Pancreas (tissue), 10 donors: ENCODE data around the gene TRPM7. TPM values are rescaled to one million over a fixed set of nuclear protein-coding genes. Genes with fewer than 3 reads are reported as not detected.

ENCODE experiments used
- ATAC-seq, 4 donors: fragments of 200-7000 bp; cut with Tn5 transposase; one replicate each; pipeline versions ENCODE4 v1.8.0 to v1.9.1; 2020; ENCODE audit warnings: mild to moderate bottlenecking in 4 of 4, moderate library complexity in 4 of 4
- DNase-seq, 6 donors: peaks; one replicate each; pipeline ENCODE4 v3.0.0-alpha.2; 2020
- FAIRE-seq: peaks from 2 replicates; lab custom pipeline; 2012; peaks lifted over from hg19 to GRCh38; lab: Jason Lieb, UNC
- H3K27ac ChIP-seq, 4 donors: fragments of 200-600 bp; sonication (generic); 1 replicate in 3 of 4; 2 replicates in 1 of 4; pipeline versions ENCODE4 v1.5.0 to v1.8.0; 2020
- H3K27me3 ChIP-seq, 4 donors: fragments of 200-600 bp; one replicate each; pipeline ENCODE4 v1.8.0; 2021
- H3K36me3 ChIP-seq, 3 donors: fragments of 200-600 bp; sonication (generic) in 1 of 3; one replicate each; pipeline versions ENCODE4 v1.5.0 to v1.8.0; 2020 to 2021
- H3K4me1 ChIP-seq, 3 donors: fragments of 200-600 bp; one replicate each; pipeline ENCODE4 v1.8.0; 2021
- H3K4me3 ChIP-seq, 4 donors: fragments of 200-600 bp; sonication (generic) in 2 of 4; one replicate each; pipeline versions ENCODE4 v1.5.0 to v1.8.0; 2020 to 2021
- H3K9me3 ChIP-seq, 4 donors: fragments of 200-600 bp; one replicate each; pipeline ENCODE4 v1.8.0; 2021
- WGBS, 2 donors: extraction: QIAGEN DNeasy Blood & Tissue Kit; methylation state at CpG; one replicate each; pipeline ENCODE4 v1.1.7; 2013; 5-methylcytosine and 5-hydroxymethylcytosine counted together
- intact Hi-C, 3 donors: fragments of 100-400 bp; cut with DNase I; formaldehyde crosslinking; loops; one replicate each; pipeline versions ENCODE4 v1.11.1 to v1.14.2; 2022
- polyA plus RNA-seq, 2 donors: library from polyadenylated mRNA; stranded (reverse); fragments of 200-250 nt; gene quantifications; one replicate each; pipeline ENCODE4 v1.2.3, GENCODE V29; 2013
- total RNA-seq, 6 donors: library from RNA; stranded (reverse); fragmentation: NEBNext Ultra II Directional in 4 of 6; extraction: Animal tissue kit (Norgen Biotek cat#: 25700) in 4 of 6; gene quantifications; one replicate each; pipeline versions ENCODE4 v1.2.1 to v1.2.4, GENCODE V29; 2021 to 2023
- TF ChIP-seq, protein P1 (sequence below), 4 donors: fragments of 200-600 bp; sonication (generic) in 3 of 4; IDR thresholded peaks; one replicate each; pipeline versions ENCODE4 v1.5.0 to v1.8.0; 2021; ENCODE audit warnings: antibody characterized with exemption in 4 of 4
- donor health status: healthy with polysubstance abuse.
- donor health status: DM: no; HTN: no; CAD: no; lungs with moderate emphysema.
- donor health status: DM: no; HTN: no; CAD: no.
- donor health status: control.
- donor health status: control.
- donor health status: Bipolar disorder and iron deficiency.
- donor health status: DM: yes; HTN: yes; CAD: no.
- donor health status: DM: no; HTN: no; CAD: no.
- donor health status: DM: no; HTN: no; CAD: no.
- donor health status: DM: yes; HTN: yes; CAD: no.

TRPM7 gene
- total and polyA plus RNA-seq, 8 donors, result 4.6 to 20.7 (median 13.9) TPM

DNA sequence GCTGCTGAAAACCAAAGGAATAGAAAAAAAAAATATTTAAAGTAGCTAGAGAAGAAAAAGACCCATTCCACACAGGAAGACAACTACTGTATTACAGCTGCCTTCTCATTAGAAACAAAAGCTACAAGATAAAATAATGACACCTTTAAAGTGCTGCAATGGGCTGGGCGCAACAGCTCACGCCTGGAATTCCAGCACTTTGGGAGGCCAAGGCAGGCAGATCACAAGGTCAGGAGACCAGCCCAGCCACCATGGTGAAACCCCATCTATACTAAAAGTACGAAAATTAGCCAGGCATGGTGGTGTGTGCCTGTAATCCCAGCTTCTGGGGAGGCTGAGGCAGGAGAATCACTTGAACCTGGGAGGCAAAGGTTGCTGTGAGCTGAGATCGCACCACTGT lies 31.0 kb downstream of the TRPM7 start:
- no peaks in the 10 kb centered on the region for H3K9me3 ChIP-seq
- DNase-seq, result no peak
- TF ChIP-seq, protein P1, sequence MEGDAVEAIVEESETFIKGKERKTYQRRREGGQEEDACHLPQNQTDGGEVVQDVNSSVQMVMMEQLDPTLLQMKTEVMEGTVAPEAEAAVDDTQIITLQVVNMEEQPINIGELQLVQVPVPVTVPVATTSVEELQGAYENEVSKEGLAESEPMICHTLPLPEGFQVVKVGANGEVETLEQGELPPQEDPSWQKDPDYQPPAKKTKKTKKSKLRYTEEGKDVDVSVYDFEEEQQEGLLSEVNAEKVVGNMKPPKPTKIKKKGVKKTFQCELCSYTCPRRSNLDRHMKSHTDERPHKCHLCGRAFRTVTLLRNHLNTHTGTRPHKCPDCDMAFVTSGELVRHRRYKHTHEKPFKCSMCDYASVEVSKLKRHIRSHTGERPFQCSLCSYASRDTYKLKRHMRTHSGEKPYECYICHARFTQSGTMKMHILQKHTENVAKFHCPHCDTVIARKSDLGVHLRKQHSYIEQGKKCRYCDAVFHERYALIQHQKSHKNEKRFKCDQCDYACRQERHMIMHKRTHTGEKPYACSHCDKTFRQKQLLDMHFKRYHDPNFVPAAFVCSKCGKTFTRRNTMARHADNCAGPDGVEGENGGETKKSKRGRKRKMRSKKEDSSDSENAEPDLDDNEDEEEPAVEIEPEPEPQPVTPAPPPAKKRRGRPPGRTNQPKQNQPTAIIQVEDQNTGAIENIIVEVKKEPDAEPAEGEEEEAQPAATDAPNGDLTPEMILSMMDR (IDR thresholded peaks at IDR 0.05), result no peak
- ATAC-seq, result no peak
- no peak overlapping the region for H3K27ac ChIP-seq
- FAIRE-seq, result no peak
- intact Hi-C loops, result no loop called here
- no peaks in the 10 kb centered on the region for H3K27me3 ChIP-seq
- no peaks in the 10 kb centered on the region for H3K4me1 ChIP-seq
- 95 to 97% methylated on average over 4 of the region's 4 CpGs for WGBS, 2 donors
- H3K36me3 ChIP-seq, result peaks cover 0 to 22% (median 0%) of the 10 kb centered on the region in 3 donors
- no peak overlapping the region for H3K4me3 ChIP-seq

DNA sequence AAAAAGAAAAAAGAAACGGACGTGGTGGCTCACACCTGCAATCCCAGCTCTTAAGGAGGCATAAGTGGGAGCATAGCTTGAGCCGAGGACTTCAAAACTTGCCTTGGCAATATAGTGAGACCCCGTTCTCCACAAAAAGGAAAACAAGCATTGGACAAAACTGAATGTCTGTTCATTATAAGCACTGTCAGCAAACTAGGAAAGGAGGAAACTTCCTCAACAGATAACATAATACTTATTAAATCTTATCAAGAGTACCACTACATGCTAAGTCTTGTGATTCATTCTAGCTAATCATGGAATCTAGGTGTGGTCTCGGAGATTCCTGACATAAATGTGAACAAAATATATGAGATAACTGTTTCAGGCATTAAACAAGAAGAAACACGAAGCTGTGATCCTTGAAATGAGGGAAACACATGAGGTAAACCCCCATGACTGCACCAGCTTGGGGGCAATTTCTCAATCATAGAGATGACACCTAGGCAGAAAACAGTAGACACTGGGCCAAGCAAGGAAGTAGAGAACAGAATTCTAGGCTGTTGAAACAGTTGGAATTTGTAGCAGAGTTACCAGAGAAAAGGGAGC lies 33.3 kb downstream of the TRPM7 start:
- Histone ChIP-seq H3K4me1 (no peaks in the 10 kb centered on the region), H3K27me3 (no peaks in the 10 kb centered on the region), H3K36me3 (peaks cover 0 to 22% (median 0%) of the 10 kb centered on the region in 3 donors), H3K4me3 (no peak overlapping the region), H3K9me3 (no peaks in the 10 kb centered on the region), H3K27ac (no peak overlapping the region)
- ATAC-seq (no peak), FAIRE-seq (no peak), DNase-seq (no peak)
- 89 to 93% methylated on average over 6 of the region's 6 CpGs for WGBS, 2 donors
- intact Hi-C loops, result no loop called here
- TF ChIP-seq, protein P1 (IDR thresholded peaks at IDR 0.05), result no peak

DNA sequence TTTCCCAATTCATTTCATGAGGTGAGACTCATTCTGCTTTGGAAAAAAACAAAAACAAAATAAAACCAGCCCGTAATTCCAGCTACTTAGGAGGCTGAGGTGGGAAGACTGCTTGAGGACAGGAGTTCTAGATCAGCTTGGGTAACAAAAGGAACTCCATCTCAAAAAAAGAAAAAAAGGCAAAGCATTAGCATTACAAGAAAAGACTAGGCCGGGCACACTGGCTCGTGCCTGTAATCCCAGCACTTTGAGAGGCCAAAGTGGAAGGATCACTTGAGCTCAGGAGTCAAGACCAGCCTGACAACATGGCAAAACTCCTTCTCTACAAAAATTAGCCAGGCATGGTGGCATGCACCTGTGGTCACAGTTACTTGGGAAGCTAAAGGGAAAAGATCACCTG lies 33.9 kb downstream of the TRPM7 start:
- 79 to 97% methylated on average over 3 of the region's 3 CpGs for WGBS, 2 donors
- no peaks in the 10 kb centered on the region for H3K27me3 ChIP-seq
- no peak for ATAC-seq
- no peak for FAIRE-seq
- H3K27ac ChIP-seq, result no peak overlapping the region
- no peaks in the 10 kb centered on the region for H3K4me1 ChIP-seq
- no peaks in the 10 kb centered on the region for H3K9me3 ChIP-seq
- DNase-seq, result no peak
- H3K4me3 ChIP-seq, result no peak overlapping the region
- H3K36me3 ChIP-seq, result peaks cover 0 to 22% (median 0%) of the 10 kb centered on the region in 3 donors
- TF ChIP-seq, protein P1 (IDR thresholded peaks at IDR 0.05), result no peak
- intact Hi-C loops, result no loop called here

DNA sequence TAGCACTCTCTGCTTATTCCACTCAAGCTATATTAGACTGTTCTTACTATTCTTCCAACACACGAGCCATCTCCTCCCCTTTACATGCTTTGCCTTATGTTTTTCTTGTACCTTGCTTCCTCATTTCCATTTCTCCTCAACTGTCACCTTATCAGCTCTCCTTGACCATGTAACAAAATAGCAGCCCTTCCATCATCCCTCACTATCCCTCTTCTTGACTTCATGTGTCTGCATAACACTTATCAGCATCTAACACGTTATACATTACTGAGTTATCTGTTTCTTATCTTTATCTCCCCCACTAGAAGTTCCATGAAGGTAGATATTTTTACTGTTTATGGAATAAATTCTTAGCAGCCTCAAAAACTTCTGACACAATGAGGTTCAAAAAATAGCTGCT lies 45.3 kb downstream of the TRPM7 start:
- Histone ChIP-seq H3K27me3 (no peaks in the 10 kb centered on the region), H3K4me1 (no peaks in the 10 kb centered on the region), H3K4me3 (no peak overlapping the region), H3K9me3 (no peaks in the 10 kb centered on the region), H3K27ac (no peak overlapping the region), H3K36me3 (peaks cover 0 to 40% (median 13%) of the 10 kb centered on the region in 3 donors)
- FAIRE-seq (no peak), DNase-seq (no peak), ATAC-seq (no peak)
- TF ChIP-seq, protein P1 (IDR thresholded peaks at IDR 0.05), result no peak
- intact Hi-C loops, result no loop called here
- WGBS, 2 donors, result 67% methylated on average over 2 of the region's 2 CpGs

DNA sequence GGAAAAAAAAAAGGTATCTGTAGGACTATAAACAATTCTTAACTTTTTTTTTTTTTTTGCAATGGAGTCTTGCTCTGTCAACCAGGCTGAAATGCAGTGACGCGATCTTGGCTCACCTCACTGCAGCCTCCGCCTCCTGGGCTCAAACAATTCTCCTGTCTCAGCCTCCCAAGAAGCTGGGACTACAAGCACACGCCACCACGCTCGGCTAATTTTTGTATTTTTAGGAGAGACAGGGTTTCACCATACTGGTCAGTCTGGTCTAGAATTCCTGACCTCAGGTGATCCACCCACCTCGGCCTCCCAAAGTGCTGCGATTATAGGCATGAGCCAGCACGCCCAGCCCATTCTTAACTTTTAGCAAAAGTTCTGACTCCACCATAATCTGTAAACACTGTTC lies 50.5 kb downstream of the TRPM7 start:
- Histone ChIP-seq H3K9me3 (no peaks in the 10 kb centered on the region), H3K4me1 (no peaks in the 10 kb centered on the region), H3K36me3 (peaks cover 0 to 37% (median 6%) of the 10 kb centered on the region in 3 donors), H3K27ac (no peak overlapping the region), H3K4me3 (no peak overlapping the region), H3K27me3 (no peaks in the 10 kb centered on the region)
- no peak for ATAC-seq
- WGBS, 2 donors, result 96 to 98% methylated on average over 9 of the region's 9 CpGs
- TF ChIP-seq, protein P1 (IDR thresholded peaks at IDR 0.05), result no peak
- no peak for FAIRE-seq
- intact Hi-C loops, result no loop called here
- DNase-seq, result no peak
